Mesenteric fat pad (tissue), 1 donor: ENCODE data around the gene CARD19. TPM values are rescaled to one million over a fixed set of nuclear protein-coding genes. Genes with fewer than 3 reads are reported as not detected.

Experiments used
- DNase-seq: peaks from one replicate; pipeline ENCODE4 v3.0.0-alpha.2; 2020; ENCODE audit warnings: low spot score
- total RNA-seq: library from RNA; stranded (reverse); fragmentation: NEBNext Ultra II Directional; extraction: Animal tissue kit (Norgen Biotek cat#: 25700); gene quantifications from one replicate; pipeline ENCODE4 v1.2.1, GENCODE V29; 2021
- donor health status: DM: yes; HTN: yes; CAD: no.

Gene CARD19
- total RNA-seq, 1 donor from 2014 or later, result 38.9 TPM

- DNase-seq, result peak; percentile 26
Measured at GRCh38 chr9:93086447-93087224, 9.4 kb upstream of the CARD19 start.

GRCh38 chr9:93087971-93088655 lies 7.9 kb upstream of the CARD19 start:
- peak; percentile 78 for DNase-seq

- peak; percentile 79 for DNase-seq
Measured at GRCh38 chr9:93088656-93089015, 7.4 kb upstream of the CARD19 start.

GRCh38 chr9:93089024-93089423 lies 7.0 kb upstream of the CARD19 start:
- DNase-seq, result no peak

- DNase-seq, result peak; percentile 71
Measured at GRCh38 chr9:93089481-93089991, 6.5 kb upstream of the CARD19 start.

GRCh38 chr9:93090091-93090655 lies 5.8 kb upstream of the CARD19 start:
- DNase-seq, result peak; percentile 16

- peak; percentile 57 for DNase-seq
Measured at GRCh38 chr9:93091056-93091452, 5.0 kb upstream of the CARD19 start.

- peak; percentile 55 for DNase-seq
Measured at GRCh38 chr9:93091453-93092081, 4.5 kb upstream of the CARD19 start.

- DNase-seq, result peak; percentile 82
Measured at GRCh38 chr9:93092251-93092991, 3.6 kb upstream of the CARD19 start.

- no peak for DNase-seq
Measured at GRCh38 chr9:93093127-93093876, 2.7 kb upstream of the CARD19 start.

- DNase-seq, result peak; percentile 85
Measured at GRCh38 chr9:93093877-93094657, 1.9 kb upstream of the CARD19 start.

- no peak for DNase-seq
Measured at GRCh38 chr9:93094658-93095204, 1.3 kb upstream of the CARD19 start.

GRCh38 chr9:93095205-93096130 lies 549 bp upstream of the CARD19 start:
- DNase-seq, result peak; percentile 100

GRCh38 chr9:93096811-93097382 lies 880 bp downstream of the CARD19 start:
- no peak for DNase-seq

GRCh38 chr9:93097511-93098201 lies 1.6 kb downstream of the CARD19 start:
- DNase-seq, result peak; percentile 88

GRCh38 chr9:93098236-93098946 lies 2.4 kb downstream of the CARD19 start:
- peak; percentile 95 for DNase-seq
